Suprapubic skin (tissue), 4 donors: Measurements from ENCODE around the gene SEMA5A. TPM values are rescaled to one million over a fixed set of nuclear protein-coding genes. Genes with fewer than 3 reads are reported as not detected.

Source experiments
- DNase-seq, 2 donors: peaks; one replicate each; pipeline ENCODE4 v3.0.0-alpha.2; 2019; ENCODE audit warnings: low spot score in 2 of 2
- H3K27ac ChIP-seq: fragments of 200-600 bp; sonication (generic); one replicate; pipeline ENCODE4 v1.5.1; 2019
- H3K27me3 ChIP-seq: fragments of 200-600 bp; sonication (generic); one replicate; pipeline ENCODE4 v1.5.1; 2019
- H3K36me3 ChIP-seq: fragments of 200-600 bp; sonication (generic); one replicate; pipeline ENCODE4 v1.5.1; 2019
- H3K4me1 ChIP-seq: fragments of 200-600 bp; sonication (generic); one replicate; pipeline ENCODE4 v1.5.1; 2019
- H3K4me3 ChIP-seq: fragments of 200-600 bp; sonication (generic); one replicate; pipeline ENCODE4 v1.5.1; 2019; ENCODE audit warnings: mild to moderate bottlenecking
- H3K9me3 ChIP-seq: fragments of 200-600 bp; sonication (generic); one replicate; pipeline ENCODE4 v1.5.1; 2019
- EP300 ChIP-seq: sonication (generic); formaldehyde crosslinking; IDR thresholded peaks from one replicate; pipeline ENCODE4 v1.6.1; 2017; ENCODE audit warnings: antibody characterized with exemption
- POLR2A ChIP-seq, 2 donors: fragments of 450-650 bp; IDR thresholded peaks; one replicate each; pipeline ENCODE4 v1.6.1; 2017; ENCODE audit warnings: antibody characterized with exemption in 2 of 2, mild to moderate bottlenecking in 2 of 2, moderate library complexity in 2 of 2
- POLR2AphosphoS5 ChIP-seq, 3 donors: sonication (generic); formaldehyde crosslinking; IDR thresholded peaks; one replicate each; pipeline ENCODE4 v1.6.1; 2017; ENCODE audit warnings: antibody characterized with exemption in 3 of 3
- WGBS: methylation state at CpG from one replicate; pipeline ENCODE4 v1.1.5; 2018; 5-methylcytosine and 5-hydroxymethylcytosine counted together
- total RNA-seq, 4 donors: library from RNA; depleted of rRNA; stranded (reverse); fragments of >200 nt; gene quantifications; one replicate each; pipeline ENCODE4 v1.1.0, GENCODE V29; 2016
- TF ChIP-seq, protein P1 (sequence below), 2 donors: fragments of 200-600 bp in 1 of 2; fragments of 450-650 bp in 1 of 2; sonication (generic) in 1 of 2; IDR thresholded peaks; one replicate each; pipeline ENCODE4 v1.5.1; 2016 to 2019; ENCODE audit warnings: antibody characterized with exemption in 2 of 2, mild to moderate bottlenecking in 1 of 2, moderate library complexity in 1 of 2

SEMA5A gene
- total RNA-seq, 4 donors from 2014 or later, result 14.5 to 31.7 (median 23.4) TPM

DNA sequence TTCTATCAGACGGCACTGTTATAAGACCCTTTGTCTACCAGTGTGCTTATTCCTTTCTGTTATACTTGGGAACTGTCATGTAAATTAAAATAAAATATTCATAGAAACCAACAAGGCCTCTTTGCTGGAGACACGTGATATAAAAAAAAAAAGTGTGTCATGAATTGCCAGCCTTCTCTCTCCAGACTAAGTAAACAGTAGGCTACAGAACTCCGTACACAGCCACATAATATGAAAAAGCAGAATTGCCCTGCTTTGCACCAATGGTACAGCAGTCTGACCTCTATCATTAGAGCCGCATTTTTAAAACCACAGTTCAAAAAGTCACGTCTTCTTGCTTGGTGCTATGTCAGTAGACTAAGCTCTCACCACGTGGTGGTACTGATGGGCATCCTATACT, 231.3 kb downstream of the SEMA5A start:
- Histone ChIP-seq H3K4me3 (no peak overlapping the region), H3K36me3 (no peaks in the 10 kb centered on the region), H3K27me3 (no peaks in the 10 kb centered on the region), H3K9me3 (no peaks in the 10 kb centered on the region), H3K4me1 (no peaks in the 10 kb centered on the region), H3K27ac (no peak overlapping the region)
- TF ChIP-seq POLR2A (IDR thresholded peaks at IDR 0.05) (no peak), EP300 (no peak), POLR2AphosphoS5 (IDR thresholded peaks at IDR 0.05) (no peak)
- TF ChIP-seq, protein P1, sequence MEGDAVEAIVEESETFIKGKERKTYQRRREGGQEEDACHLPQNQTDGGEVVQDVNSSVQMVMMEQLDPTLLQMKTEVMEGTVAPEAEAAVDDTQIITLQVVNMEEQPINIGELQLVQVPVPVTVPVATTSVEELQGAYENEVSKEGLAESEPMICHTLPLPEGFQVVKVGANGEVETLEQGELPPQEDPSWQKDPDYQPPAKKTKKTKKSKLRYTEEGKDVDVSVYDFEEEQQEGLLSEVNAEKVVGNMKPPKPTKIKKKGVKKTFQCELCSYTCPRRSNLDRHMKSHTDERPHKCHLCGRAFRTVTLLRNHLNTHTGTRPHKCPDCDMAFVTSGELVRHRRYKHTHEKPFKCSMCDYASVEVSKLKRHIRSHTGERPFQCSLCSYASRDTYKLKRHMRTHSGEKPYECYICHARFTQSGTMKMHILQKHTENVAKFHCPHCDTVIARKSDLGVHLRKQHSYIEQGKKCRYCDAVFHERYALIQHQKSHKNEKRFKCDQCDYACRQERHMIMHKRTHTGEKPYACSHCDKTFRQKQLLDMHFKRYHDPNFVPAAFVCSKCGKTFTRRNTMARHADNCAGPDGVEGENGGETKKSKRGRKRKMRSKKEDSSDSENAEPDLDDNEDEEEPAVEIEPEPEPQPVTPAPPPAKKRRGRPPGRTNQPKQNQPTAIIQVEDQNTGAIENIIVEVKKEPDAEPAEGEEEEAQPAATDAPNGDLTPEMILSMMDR (IDR thresholded peaks at IDR 0.05), result no peak
- DNase-seq, result no peak
- 78% methylated on average over 6 of the region's 6 CpGs for WGBS

GRCh38 chr5:9313751-9314150, 232.1 kb downstream of the SEMA5A start:
- no peak overlapping the region for H3K4me3 ChIP-seq
- H3K9me3 ChIP-seq, result no peaks in the 10 kb centered on the region
- H3K4me1 ChIP-seq, result no peaks in the 10 kb centered on the region
- H3K27me3 ChIP-seq, result no peaks in the 10 kb centered on the region
- H3K27ac ChIP-seq, result no peak overlapping the region
- no peaks in the 10 kb centered on the region for H3K36me3 ChIP-seq
- TF ChIP-seq POLR2AphosphoS5 (IDR thresholded peaks at IDR 0.05) (no peak), EP300 (no peak), POLR2A (IDR thresholded peaks at IDR 0.05) (no peak)
- TF ChIP-seq, protein P1 (IDR thresholded peaks at IDR 0.05), result no peak
- DNase-seq, result no peak

- no peaks in the 10 kb centered on the region for H3K36me3 ChIP-seq
- H3K4me1 ChIP-seq, result no peaks in the 10 kb centered on the region
- H3K9me3 ChIP-seq, result no peaks in the 10 kb centered on the region
- no peaks in the 10 kb centered on the region for H3K27me3 ChIP-seq
- TF ChIP-seq POLR2AphosphoS5 (IDR thresholded peaks at IDR 0.05), result no peak
- TF ChIP-seq, protein P1 (IDR thresholded peaks at IDR 0.05), result no peak
- no peak for TF ChIP-seq EP300
- TF ChIP-seq POLR2A (IDR thresholded peaks at IDR 0.05), result no peak
- H3K4me3 ChIP-seq, result no peak overlapping the region
- H3K27ac ChIP-seq, result no peak overlapping the region
- DNase-seq, result no peak
Observed at GRCh38 chr5:9307150-9307549, 238.7 kb downstream of the SEMA5A start.

DNA sequence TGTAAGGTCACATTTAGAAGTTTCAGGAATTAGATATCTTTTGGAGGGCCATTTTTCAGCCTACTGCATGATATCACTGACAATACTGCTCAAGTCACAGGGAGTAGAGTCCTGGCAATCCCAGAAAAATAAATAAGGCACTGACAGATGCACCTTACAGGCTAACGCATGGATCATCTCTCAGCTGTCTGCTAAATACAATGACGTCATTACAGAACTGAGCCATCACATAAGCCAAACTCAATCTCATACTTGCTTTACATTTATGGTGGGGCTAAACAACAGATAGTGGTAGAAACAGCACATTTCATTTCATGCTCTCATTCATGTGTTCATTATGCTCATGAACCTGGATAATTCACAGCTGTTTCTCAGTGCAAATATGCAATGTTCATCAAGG, 243.7 kb downstream of the SEMA5A start:
- 79% methylated on average over 2 of the region's 2 CpGs for WGBS
- no peak for TF ChIP-seq POLR2AphosphoS5 (IDR thresholded peaks at IDR 0.05)
- TF ChIP-seq POLR2A (IDR thresholded peaks at IDR 0.05), result no peak
- TF ChIP-seq, protein P1 (IDR thresholded peaks at IDR 0.05), result no peak
- TF ChIP-seq EP300, result no peak
- no peaks in the 10 kb centered on the region for H3K9me3 ChIP-seq
- H3K4me3 ChIP-seq, result no peak overlapping the region
- H3K27ac ChIP-seq, result no peak overlapping the region
- no peaks in the 10 kb centered on the region for H3K27me3 ChIP-seq
- no peak for DNase-seq
- no peaks in the 10 kb centered on the region for H3K36me3 ChIP-seq
- H3K4me1 ChIP-seq, result peaks cover 11% of the 10 kb centered on the region

- Histone ChIP-seq H3K27ac (no peak overlapping the region), H3K4me3 (no peak overlapping the region), H3K4me1 (peaks cover 11% of the 10 kb centered on the region), H3K36me3 (no peaks in the 10 kb centered on the region), H3K9me3 (no peaks in the 10 kb centered on the region), H3K27me3 (no peaks in the 10 kb centered on the region)
- WGBS, result 50% methylated on average over 6 of the region's 6 CpGs
- TF ChIP-seq POLR2AphosphoS5 (IDR thresholded peaks at IDR 0.05) (no peak), EP300 (no peak)
- DNase-seq, result no peak
Observed at GRCh38 chr5:9301200-9301599, 244.7 kb downstream of the SEMA5A start.

- Histone ChIP-seq H3K36me3 (no peaks in the 10 kb centered on the region), H3K4me1 (peaks cover 11% of the 10 kb centered on the region), H3K4me3 (no peak overlapping the region), H3K27ac (no peak overlapping the region), H3K27me3 (no peaks in the 10 kb centered on the region), H3K9me3 (no peaks in the 10 kb centered on the region)
- DNase-seq, result no peak
- 73% methylated on average over 4 of the region's 4 CpGs for WGBS
- TF ChIP-seq, protein P1 (IDR thresholded peaks at IDR 0.05), result no peak
- no peak for TF ChIP-seq POLR2A (IDR thresholded peaks at IDR 0.05)
- TF ChIP-seq POLR2AphosphoS5 (IDR thresholded peaks at IDR 0.05), result no peak
- TF ChIP-seq EP300, result no peak
Observed at GRCh38 chr5:9297134-9297533, 248.7 kb downstream of the SEMA5A start.
